CD4-positive, alpha-beta T cell treated with Interferon alpha-2 for 1 hour (primary cell): ENCODE measurements around the gene MYH9.

Experiments used
- DNase-seq, 2 donors: peaks; one replicate each; pipeline ENCODE4 v3.0.0-alpha.2; 2020 to 2022

MYH9 gene

GRCh38 chr22:36344106-36344827 is 43.5 kb downstream of the MYH9 start:
- DNase-seq, result no peak

- DNase-seq, result no peak
Observed at GRCh38 chr22:36343720-36344105, 44.1 kb downstream of the MYH9 start.

- DNase-seq, result no peak
Observed at GRCh38 chr22:36343070-36343719, 44.6 kb downstream of the MYH9 start.

- no peak for DNase-seq
Observed at GRCh38 chr22:36341640-36342041, 46.1 kb downstream of the MYH9 start.

- no peak for DNase-seq
Observed at GRCh38 chr22:36340621-36341020, 47.1 kb downstream of the MYH9 start.

- no peak for DNase-seq
Observed at GRCh38 chr22:36339171-36340065, 48.3 kb downstream of the MYH9 start.

- DNase-seq, result no peak
Observed at GRCh38 chr22:36337365-36338130, 50.2 kb downstream of the MYH9 start.

- no peak for DNase-seq
Observed at GRCh38 chr22:36336246-36337182, 51.3 kb downstream of the MYH9 start.

GRCh38 chr22:36335621-36336020 is 52.1 kb downstream of the MYH9 start:
- DNase-seq, result no peak

- peak in 1 of 2 donors; percentile 44 for DNase-seq
Observed at GRCh38 chr22:36334821-36335603, 52.8 kb downstream of the MYH9 start.

- peak in 1 of 2 donors; percentile 42 for DNase-seq
Observed at GRCh38 chr22:36334081-36334820, 53.5 kb downstream of the MYH9 start.

- no peak for DNase-seq
Observed at GRCh38 chr22:36333644-36334043, 54.1 kb downstream of the MYH9 start.

GRCh38 chr22:36332623-36333332 is 55.0 kb downstream of the MYH9 start:
- DNase-seq, result peak; percentile 28 to 65

GRCh38 chr22:36331912-36332622 is 55.7 kb downstream of the MYH9 start:
- peak; percentile 52 to 72 for DNase-seq

- peak; percentile 82 to 84 for DNase-seq
Observed at GRCh38 chr22:36331306-36331911, 56.4 kb downstream of the MYH9 start.

- peak; percentile 9 to 35 for DNase-seq
Observed at GRCh38 chr22:36330655-36331305, 57.0 kb downstream of the MYH9 start.

GRCh38 chr22:36330127-36330526 is 57.6 kb downstream of the MYH9 start:
- no peak for DNase-seq
